ENCODE results near the gene FNIP2.

DNA sequence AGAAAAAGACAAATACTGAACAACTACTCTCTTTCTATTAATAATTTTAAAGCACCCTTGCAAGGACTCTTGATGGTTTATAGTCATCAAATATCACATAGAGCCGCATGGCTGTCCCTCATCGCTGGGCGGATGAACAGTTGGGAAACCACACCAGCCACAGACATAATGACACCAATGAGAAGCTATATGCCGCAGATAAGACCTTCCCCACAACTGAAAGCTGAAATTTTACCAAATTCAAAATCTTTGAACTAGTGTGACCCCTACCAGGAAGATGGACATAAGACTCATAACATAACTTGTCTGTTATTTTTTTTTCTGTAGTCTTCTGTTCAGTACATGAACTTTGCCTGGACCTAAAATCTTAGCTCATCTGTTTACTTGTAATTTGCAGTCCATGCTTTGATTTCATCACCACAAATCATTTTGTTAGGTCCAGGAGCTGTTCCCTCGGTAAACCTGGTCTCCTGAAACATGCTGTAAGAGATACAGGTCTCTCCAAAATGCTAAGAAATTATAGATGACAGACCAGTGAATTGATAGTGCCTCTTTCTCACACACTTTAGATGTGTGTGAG lies 176.8 kb downstream of the FNIP2 start:
- no peak for TF ChIP-seq CTCF (IDR thresholded peaks at IDR 0.05; ENCODE audit: insufficient read depth, low read depth, low read length)
- no peak for TF ChIP-seq EZH2 (IDR thresholded peaks at IDR 0.05; ENCODE audit: insufficient read depth, low read length)
